GM19193 (cell line): ENCODE measurements around the gene DCC.

ENCODE experiments used
- POLR2A ChIP-seq: IDR thresholded peaks from 4 replicates; pipeline ENCODE4 v1.6.1; 2011; ENCODE audit not compliant: insufficient read depth, insufficient read length; ENCODE audit errors: extremely low read depth

Gene DCC

DNA sequence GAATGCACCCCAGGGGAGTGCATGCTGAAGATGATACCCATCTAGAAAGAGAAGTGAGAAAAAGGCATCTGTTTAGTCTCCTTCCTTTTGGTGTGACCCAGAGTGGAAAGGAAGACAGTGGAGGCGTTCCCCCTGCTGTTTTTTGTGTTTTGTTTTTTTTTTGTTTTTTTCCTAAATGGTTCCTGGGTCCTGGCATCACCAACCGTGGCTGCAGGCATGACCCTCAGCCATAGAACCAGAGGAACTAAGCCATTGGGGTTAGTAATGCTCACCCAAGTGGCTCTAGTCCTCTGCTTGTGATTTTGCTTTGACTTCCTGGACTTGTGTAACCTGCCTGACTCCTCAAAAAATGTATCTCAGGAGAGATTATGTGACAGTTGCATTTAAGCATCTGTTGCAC, 451.3 kb downstream of the DCC start:
- TF ChIP-seq POLR2A, result no peak

DNA sequence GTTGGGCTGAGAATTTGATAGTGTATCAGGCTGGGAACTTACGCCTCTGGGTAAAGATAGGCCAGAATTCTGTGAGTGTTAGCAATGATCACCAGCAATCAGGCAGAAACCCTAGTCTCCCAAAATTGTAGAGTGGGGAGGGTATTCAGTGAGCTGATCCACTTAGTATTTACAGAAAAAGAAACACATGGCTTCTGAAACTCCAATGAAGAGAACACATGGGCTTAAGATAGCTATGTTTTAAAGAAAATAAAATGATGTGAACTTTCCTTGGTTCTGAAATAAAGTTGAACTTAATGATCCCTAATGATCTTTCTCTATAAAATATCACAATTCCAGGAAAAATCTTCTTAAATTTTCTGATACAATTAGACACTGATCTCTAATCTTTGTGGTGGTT, 472.8 kb downstream of the DCC start:
- no peak for TF ChIP-seq POLR2A

DNA sequence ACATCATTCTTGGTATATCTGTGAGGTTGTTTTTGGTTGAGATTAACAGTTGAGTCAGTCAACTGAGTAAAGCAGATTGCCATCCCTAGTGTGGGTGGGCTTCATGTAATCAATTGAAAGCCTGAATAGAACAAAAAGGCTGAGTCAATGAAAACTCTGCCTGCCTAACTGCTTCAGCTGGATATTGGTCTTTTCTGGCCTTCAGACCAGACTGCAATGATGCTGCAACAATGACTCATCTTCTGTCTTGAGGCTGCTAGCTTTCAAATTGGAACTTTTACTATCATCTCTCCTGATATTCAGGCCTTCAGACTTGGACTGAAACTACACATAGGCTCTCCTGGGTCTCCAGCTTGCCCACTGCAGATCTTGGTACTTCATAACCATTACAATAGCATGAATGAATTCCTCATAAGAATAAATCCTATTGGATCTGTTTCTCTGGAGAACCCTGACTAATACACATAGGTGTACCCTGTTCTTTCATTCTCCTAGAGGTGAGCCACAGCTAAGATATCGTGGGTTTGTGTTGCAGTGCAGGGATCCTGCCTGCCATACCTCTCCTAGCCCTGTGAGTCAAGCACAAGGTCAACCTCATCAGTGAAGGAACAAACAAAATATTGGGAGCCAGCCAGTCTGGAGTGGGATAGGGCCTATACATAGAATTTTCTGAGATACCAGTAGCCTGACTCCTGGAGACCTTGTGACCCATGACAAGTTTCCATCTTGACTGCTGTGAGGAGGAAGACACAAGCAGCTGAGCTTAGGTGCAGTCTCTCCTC, 473.8 kb downstream of the DCC start:
- no peak for TF ChIP-seq POLR2A

DNA sequence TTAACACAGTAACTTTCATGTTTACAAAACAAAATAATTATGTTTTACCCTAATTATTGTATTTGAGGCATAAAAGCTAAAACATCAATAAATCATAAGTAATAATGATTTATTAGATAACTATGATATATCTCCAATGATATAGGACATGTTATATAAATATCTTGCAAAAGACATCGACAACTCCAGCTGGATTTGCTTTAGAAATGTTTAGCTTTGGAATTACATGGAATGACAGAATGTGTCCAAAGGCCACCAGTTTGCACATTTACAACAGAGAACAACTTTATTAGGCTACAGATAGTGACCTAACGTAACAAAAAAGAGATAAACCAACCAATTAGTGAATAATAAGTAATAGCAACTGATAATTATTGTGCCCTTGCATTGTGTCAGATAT, 475.7 kb downstream of the DCC start:
- no peak for TF ChIP-seq POLR2A

DNA sequence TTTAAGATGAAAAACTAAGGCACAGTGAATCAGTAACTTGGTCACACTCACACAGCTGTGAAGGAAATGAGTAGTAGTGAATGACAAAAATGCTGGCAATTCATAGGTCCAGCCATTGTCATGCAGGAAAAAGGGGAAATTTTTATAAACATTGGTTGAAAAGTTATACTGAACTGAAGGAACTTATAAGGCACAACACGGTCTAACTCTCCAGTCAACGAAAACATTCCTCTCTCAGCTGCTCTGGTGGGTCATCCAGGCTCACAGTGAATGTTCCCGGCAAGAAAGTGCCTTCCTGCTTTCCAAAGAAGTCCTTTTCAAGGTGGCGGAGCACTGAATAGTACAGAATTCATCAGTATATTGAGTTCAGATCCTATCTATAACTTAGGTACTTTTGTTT, 476.1 kb downstream of the DCC start:
- TF ChIP-seq POLR2A, result no peak

DNA sequence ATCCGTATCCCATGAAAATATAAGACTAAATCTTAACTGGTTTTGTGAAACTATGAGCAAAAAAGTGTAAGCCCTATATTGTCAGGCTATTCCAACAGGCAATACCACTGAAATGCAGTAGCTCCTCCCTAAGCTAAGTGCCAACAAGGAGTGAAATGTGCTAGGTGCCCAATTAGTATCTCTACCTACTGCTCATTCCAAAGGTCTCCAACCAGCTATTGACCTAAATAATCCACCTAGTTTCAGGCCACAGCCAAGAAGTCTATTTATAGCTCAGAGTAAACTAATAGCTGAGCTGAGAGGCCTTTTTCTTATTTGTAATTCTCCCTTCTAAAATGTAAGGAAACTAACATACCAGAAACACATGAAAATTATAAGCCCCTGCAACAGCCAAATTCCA, 482.2 kb downstream of the DCC start:
- no peak for TF ChIP-seq POLR2A

DNA sequence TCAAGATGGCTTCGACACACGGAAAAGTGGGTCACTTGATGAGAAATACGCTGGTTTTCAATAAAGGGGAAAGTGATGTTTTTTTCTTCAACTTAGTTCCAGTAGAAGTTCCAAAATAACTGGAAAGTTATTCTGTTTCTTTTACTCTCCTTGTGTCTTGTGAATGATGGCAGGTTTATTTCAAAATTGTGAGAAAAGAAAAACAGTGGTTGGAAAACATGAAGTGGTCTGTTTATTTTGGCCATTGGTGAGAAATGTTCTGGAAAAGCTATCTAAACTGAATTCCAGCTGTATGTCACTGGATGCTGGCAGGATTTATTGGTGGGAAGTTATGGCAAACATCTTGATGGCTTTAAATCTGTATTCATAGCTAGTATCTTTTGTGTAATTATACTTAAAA, 484.1 kb downstream of the DCC start:
- TF ChIP-seq POLR2A, result no peak

DNA sequence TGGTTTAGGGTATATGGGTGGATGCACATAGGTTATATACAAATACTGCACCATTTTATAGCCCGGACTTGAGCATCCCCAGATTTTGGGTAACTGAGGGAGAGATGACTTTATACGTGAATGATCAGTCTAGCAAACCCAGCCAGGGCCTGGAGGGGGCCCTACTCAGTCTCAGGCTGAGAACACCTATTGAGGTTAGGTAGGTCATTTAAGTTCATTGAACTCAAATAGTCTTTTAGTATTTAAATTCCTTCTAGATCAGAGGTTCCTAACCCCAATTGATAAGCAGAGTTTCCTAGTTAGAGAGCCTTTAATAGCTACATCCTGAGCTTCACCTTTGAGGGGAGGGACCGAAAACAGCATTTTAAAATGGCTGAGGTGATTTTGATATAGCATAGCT, 487.0 kb downstream of the DCC start:
- TF ChIP-seq POLR2A, result no peak

DNA sequence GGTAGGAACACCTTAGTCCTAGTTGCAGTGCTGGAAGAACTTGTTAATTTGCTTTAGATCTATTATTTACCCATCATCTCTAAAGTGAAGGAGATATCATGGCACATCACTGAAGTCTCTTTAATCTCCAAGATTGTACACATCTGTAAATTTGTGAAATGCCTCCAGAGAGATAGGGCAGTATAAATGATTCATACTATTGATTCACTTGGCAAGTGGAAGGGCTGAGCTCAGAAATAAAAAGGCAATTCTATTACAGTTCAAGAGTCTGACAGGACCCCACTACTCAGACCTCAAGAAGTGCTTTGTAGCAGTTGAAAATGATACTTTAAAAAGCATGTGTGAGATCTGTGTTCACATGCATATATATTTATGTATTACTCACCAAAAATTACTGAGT, 489.3 kb downstream of the DCC start:
- no peak for TF ChIP-seq POLR2A

DNA sequence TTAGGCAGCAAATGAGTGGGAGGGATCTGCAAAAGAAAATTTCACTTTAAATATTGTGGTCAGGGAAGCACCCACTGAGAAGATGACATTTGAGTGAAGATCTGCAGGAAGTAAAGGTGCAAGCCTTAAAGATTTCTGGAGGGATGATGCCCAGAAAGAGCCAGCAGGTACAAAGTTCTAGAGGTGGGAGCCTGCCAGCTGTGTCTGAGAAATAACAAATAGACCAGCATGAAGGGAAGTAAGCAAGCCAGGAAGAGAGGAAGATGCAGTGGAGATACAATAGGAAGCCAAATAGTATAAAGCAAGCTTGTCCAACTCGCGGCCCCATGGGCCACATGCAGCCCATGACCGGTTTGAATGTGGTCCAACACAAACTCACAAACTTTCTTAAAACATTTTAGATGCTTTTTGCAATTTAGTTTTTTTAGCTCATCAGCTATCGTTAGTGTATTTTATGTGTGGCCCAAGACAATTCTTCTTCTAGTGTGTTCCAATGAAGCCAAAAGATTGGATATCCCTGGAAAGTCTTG, 489.9 kb downstream of the DCC start:
- no peak for TF ChIP-seq POLR2A

DNA sequence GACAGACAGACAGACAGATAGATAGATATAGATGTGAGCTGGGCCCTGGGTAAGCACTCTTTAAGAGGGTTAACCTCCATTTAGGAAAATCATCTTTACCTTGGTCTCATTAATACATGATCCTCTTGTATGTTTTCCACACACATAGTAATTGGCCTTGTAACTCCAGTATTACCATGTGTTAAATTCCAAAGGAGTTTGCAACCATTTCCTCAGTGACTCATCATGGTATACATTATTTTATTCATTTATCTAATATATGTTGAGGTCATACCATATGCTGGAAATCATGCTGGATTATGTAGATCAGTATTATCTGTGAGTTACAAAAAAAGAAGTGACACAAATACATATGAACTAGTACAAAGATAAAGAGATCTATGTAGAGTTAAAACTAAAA, 504.3 kb downstream of the DCC start:
- TF ChIP-seq POLR2A, result no peak

DNA sequence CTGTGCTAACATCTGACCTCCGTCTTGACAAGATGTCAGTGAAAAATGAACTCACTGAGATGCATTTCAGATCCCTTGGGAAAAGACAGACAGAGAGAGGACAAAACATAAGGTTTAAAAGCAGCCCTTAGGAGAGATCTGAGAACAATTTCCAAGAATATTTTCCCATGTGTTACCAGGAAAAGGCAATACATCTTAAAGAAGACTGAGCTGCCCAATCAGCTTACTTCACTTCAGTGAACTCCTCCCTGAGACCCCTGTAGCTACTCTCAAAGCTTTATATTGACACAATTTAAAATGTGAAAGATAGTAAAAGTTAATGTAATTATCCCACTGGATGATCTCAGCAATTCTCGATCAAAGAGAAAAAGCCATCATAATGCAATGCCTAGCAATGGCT, 505.0 kb downstream of the DCC start:
- TF ChIP-seq POLR2A, result no peak

DNA sequence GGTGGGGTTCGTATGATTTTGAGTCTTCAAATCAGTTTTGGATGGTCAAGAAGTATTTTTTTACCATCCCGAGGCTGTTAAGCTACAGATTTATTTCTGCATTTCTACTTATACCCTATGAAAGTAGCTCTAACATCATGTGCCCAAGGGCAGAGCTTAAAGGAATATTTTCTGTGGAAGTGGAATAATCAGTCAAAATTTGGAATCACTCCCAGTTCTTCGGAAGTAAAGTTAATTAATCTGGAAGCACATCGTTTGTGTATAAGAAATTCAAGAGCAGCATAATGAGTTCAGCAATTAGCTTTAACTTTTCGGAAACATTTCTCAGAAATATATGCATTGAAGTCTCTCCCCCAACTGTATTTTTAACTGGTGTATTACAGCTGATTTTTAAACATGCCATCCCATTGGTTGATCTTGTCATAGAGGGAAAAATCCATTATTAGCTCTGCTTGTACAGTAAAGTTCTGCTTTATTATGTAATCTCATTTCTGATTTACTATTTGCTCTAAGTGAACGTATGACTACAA, 510.1 kb downstream of the DCC start:
- TF ChIP-seq POLR2A, result no peak

DNA sequence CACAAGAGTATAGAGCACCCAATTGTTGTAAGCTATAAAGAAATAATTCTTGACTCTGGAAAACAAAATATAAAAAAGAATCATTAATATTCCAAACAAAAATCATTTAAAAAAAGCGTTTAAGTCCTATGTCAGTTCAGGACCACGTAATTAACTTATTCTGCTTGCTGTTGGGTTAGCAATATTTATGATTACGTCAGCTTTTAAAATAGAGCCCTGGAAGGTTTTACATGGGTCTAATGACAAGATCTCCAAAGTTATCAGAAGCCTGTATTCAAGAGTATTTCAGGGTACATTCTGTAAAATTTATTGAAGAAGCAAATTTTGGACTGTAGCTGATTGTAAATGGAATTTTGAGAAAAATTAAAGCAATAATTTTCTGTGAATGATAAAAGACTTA, 521.6 kb downstream of the DCC start:
- TF ChIP-seq POLR2A, result no peak

DNA sequence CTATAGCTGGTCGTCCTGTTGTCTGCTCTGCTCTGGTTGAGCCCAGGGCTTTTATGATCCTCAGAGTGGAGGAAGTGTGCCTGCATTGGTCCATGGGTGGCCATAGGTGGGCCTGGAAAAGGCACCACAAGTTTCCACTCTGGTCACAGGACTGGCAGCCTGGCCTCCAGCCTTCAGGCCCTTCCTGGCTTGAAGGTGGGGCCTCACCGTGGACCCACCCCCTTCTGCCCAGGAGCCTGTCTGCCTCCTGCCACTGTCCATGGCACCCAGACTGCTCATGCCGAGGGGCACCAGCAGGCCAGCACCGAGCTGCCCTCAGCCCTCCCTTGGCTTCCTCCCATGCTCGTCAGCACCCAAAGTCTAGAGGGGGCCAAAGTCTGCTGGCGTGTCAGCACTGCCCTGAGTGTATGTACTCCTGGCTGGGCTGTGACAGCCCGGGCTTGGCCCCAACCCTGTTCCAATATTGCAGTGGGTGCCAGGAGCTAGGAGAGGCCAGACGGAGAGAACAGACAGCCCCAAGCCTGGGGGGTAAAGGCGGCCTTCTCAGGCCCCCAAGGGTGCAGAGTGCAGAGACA, 529.4 kb downstream of the DCC start:
- TF ChIP-seq POLR2A, result no peak
